GM21423 (cell line): ENCODE data around the gene KISS1.

ENCODE experiments used
- ATAC-seq: cut with Tn5 transposase; IDR thresholded peaks from one replicate; pipeline ENCODE4 v1.9.1; 2021; ENCODE audit warnings: mild to moderate bottlenecking, moderate library complexity; ENCODE audit not compliant: unreplicated experiment

The KISS1 gene

GRCh38 chr1:204162494-204163074, 33.7 kb downstream of the KISS1 start:
- ATAC-seq = no peak

DNA sequence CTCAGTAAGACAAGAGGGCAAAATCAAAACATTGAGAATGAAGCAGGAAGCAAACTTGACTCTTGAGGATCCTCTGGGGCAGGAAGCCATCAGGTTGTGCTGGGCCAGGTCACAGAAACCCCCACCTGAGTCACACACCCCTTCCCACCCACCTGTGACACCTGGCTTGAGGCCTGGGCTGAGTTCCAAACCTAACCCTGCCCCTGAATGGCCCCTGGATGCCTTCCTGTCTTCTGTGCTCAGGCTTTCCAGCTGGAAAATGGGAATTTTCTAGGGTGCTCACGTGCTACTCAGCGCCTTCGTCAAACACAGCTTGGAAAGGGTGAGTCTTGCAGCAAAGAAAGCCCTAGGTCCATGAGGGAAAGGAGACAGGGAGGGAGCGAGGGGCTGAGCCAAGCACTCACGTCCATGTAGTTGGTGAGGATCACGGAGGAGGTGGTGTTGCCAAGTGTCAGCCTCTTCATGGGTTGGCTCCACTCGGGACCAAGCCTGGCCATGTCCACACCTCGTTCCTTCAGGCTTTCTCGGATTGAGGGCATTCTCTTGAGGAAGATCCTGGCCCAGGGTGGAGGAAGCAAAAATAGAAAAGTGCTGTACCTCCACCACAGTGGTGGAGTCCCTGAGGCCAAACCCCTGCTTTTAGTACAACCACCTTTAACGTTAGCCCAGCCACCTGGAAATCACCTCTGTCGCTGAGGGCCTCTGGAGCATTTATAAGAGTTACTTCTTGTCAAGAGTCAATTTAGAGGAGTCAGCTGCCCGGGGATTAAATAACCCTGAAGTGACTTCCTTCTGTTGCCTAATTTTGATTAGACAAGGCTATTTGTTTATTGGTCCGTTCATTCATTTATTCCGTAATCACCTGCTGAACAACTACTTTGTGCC, 34.4 kb downstream of the KISS1 start:
- no peak for ATAC-seq

DNA sequence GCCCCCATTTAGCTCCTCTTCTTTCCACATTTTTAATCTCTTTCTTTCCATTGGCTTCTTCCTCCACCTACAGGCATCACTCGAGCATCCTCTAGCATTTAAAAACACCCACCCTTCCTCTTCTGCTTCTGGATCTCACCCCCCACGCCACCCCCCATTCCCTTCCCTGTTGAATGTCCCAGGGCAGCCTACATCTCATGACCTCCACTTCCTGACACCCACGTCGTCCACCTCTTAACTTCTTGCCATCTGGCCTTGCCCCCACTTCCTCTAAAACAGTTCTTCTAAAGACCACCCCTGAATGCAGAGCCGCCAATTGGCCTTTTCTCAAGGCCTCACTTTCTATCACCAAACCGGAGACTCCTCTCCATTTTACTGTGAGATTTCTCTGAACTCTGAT, 38.3 kb downstream of the KISS1 start:
- no peak for ATAC-seq

- ATAC-seq = no peak
These were observed 40.4 kb downstream of the KISS1 start for GRCh38 chr1:204155881-204156280.

DNA sequence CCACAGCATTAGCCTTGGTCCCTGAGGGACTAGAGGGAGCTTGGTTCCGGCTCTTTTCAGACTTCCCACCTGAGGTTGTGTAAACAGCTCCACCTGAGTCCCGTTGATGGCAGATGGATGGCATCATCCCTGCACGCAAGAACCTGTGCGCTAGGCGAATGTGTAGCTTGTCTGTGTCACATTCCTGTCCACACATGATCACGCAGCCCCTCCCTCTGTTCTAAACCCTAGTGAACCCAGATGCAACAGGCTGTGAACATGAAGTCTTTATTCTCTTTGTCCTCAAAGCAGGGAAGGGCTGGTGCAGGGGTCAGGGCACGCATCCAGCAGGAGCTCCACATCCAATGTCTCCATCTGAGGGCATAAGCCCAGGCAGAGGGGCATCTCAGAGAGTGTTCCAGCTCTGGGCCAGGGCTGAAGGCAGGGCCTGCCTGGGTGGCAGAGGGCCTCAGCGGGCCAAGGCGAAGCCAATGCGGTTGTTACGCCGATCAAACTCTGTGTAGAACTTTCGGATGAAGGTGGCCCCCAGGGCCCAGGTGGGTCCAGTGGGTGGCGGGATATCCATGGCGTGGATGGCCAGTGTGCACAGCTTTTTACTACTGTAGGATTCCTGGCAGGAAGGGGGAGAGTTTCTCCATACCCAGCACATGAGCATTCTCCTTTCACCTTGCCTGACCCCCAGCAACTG, 41.6 kb downstream of the KISS1 start:
- ATAC-seq = no peak

GRCh38 chr1:204153667-204154066, 42.6 kb downstream of the KISS1 start:
- no peak for ATAC-seq

DNA sequence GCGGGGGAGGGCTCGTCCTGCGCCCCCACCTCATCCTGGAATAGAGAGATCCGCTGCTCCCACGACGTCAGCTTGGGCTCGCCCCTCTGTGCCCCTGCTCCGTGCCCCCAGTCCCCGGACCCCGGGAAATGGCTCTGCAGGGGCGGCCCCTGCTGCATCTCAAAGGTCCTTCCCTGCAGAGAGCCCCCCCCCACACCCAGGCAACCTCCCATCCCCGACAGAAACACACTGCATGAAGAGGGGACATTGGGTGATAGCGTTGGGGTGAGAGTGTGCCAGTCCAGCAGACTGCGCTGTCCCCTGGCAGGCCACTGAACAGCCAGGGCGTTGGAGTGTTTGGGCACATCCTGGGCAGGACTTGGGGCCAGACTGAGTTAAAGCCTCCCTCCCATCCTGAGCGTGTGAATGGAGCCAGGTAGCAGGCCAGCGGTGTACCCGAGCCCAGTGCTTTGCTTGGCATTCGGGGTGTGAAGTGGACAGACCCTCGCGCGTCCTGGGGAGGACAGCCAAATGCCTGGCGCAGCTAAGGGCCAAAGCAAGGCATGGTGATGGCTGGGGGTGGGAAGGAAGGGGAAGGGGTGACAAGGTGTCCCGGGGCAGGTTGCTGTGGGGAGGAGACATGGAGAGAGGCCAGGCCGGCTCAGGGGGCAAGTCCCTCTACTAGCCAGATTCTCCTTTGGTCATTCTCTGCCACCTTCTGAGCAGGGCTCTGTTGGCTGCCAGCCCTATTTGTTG, 43.8 kb downstream of the KISS1 start:
- ATAC-seq = no peak

GRCh38 chr1:204151552-204152309, 44.6 kb downstream of the KISS1 start, which contains the start of gene ETNK2:
TSS of gene ETNK2 (minus strand) at chr1:204152044. CDS start at chr1:204151852, 192 bp downstream.
- ATAC-seq = no peak

DNA sequence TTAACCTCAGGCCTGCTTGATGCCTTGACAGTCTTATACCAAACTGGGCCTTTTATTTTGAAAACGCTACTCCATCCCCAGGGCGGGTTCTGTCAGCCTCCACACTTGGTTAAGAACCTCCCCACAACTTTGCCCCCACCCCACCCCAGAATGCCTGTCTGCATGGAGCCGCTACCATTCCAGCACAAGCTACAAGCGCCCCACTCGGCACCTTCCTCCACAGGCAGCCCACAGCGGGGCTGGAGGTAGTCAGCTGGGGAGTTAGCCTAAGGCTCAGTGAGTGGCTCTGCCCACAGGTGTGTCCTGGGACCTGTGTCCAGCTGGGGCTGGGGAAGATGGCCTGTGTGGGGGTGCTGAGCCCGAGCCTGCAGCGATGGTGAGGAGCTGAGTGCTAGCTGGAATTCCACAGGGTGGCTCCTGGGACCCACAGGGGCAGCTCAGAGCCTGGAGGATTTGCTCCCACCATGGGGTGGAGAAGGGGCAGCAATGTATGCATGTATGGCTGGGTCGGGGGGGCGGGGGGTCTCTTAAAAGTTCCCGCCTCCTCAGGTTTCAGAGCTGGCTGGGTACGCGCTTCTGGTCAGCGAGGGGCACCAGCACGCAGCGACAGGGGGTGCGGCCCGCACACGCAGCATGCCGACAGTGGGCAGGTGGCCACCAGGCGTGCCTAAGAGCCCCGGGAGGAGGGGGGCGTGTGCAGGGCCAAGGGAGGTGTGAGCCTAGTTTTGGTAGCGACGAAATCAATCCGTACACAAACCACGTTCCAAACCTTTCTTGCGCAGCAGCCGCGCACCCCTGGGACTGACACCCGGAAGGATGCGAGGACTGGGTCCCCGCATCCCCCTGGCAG, 45.4 kb downstream of the KISS1 start:
- ATAC-seq = no peak

GRCh38 chr1:204149635-204150565, 46.4 kb downstream of the KISS1 start:
- ATAC-seq = no peak

DNA sequence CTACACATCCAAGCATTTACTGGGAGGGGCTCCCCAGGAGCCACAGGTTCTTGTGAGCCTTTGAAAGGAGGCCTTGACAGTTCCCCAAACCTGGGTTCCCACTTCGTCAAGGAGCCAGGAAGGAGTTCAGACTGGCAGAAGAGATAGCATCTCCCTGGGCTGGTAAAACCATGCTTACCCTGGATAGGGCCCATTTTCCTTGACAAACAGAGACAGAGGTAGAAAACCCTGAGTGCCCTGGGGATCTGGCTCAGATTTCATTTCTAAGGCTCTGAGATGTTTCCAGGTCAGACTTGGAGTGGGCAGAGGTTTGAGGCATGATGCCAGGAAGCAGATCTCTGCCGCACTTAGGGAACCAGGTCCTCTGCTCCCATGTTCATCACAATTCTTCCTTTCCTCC, 47.2 kb downstream of the KISS1 start:
- no peak for ATAC-seq

DNA sequence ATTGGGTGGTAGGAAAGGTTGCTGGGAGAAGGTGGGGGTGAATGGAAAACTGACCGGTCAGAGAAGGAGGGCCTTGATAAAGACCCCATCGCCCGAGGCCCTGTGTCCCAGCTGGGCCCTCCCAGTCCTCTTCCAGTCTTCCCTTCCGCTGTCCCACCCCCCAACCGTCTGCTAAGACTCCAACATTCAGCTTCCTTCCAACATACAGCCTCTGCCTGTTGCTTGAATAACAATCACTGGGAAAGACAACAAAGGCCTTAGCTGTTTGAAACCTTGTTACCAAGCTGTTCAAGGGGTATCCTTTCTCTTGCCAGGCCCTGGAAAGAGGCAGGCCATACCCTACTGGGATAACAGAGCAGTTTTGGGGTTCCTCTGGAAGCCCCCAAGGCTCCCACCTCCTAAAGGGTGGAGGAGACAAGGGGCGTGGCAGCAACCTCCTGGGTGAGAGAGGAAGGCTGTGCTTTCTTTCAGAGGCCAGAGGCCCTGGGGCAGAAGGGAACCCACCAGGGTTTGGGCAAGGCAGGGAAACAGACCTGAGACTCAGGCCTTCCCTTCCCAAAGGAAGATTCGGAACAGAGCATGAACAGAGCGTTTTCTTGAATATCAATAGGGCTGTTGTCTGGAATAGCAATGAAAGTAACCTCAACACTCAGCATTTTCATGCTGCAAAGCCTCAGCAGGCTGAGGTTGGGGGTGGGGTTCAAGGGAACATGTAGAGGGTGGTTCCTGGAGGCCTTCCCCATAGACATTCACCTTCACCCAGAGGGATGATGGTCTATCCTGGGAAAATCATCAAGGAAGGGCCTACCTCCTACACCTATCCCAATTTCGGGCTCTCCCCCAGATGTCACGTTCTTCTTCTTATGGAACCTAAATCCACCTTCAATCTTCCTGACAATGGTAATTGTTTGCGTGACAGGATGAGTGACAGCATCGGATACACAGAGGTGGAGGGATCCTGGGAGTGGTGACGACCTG, 48.6 kb downstream of the KISS1 start:
- ATAC-seq = no peak

DNA sequence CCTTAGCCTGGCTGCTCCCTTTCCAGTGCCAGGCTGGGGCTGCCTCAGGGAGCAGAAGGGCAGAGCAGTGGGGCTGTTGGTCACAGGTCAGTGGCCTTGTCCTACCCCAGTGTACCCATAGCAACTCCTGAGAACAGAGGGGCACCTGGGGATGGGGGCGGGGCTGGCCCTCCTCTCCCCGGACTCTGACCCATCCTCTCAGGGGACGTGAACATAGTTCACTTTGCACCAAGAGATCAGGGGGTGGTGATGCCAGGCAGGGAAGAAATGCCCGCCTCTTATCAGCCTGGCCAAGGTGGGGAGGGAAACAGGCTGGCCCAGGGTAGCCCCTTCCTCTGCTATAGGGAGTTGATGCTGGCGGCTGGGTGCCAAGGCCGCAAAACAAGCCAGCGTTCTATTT, 49.3 kb downstream of the KISS1 start:
- ATAC-seq = no peak

GRCh38 chr1:204146309-204146708, 50.0 kb downstream of the KISS1 start:
- no peak for ATAC-seq

- no peak for ATAC-seq
These were observed 51.2 kb downstream of the KISS1 start for GRCh38 chr1:204145033-204145504.

GRCh38 chr1:204143276-204144041, 52.8 kb downstream of the KISS1 start:
- no peak for ATAC-seq
